WTC11 (cell line): ENCODE results near the gene CAMSAP3. TPM values are rescaled to one million over a fixed set of nuclear protein-coding genes. Genes with fewer than 3 reads are reported as not detected.
A peak's percentile ranks its signal among the peaks of the same experiment; 100 is the strongest.

ENCODE experiments used
- ATAC-seq: fragments of 200-7000 bp; cut with Tn5 transposase; 2 replicates; pipeline ENCODE4 v1.10.0; 2021; ENCODE audit warnings: mild to moderate bottlenecking, moderate library complexity
- CTCF ChIA-PET: fragments of 300-600 bp; sonication (Branson Sonifier 250); formaldehyde crosslinking; loops from one replicate; lab custom pipeline; 2021; ENCODE audit warnings: antibody characterized with exemption; lab: Charles Lee
- POLR2A ChIA-PET: fragments of 350-600 bp; sonication (Branson Sonifier 250); formaldehyde crosslinking; loops from one replicate; lab custom pipeline; 2021; ENCODE audit warnings: antibody characterized with exemption; lab: Charles Lee
- DNase-seq: peaks from one replicate; pipeline ENCODE4 v3.0.0; 2021; ENCODE audit warnings: low spot score
- H3K27ac Mint-ChIP-seq: 2 replicates; pipeline ENCODE4 v1.8.0; 2021; ENCODE audit warnings: mixed read lengths
- H3K27me3 Mint-ChIP-seq: 2 replicates; pipeline ENCODE4 v1.8.0; 2021; ENCODE audit warnings: low read depth, mild to moderate bottlenecking, moderate library complexity, mixed read lengths
- H3K36me3 Mint-ChIP-seq: 2 replicates; pipeline ENCODE4 v1.8.0; 2021; ENCODE audit warnings: mixed read lengths
- H3K4me1 Mint-ChIP-seq: 2 replicates; pipeline ENCODE4 v1.8.0; 2022; ENCODE audit warnings: mixed read lengths
- H3K4me3 Mint-ChIP-seq: 2 replicates; pipeline ENCODE4 v1.8.0; 2021; ENCODE audit warnings: mild to moderate bottlenecking, moderate library complexity, mixed read lengths
- H3K9me3 Mint-ChIP-seq: 2 replicates; pipeline ENCODE4 v1.8.0; 2021; ENCODE audit warnings: mixed read lengths
- CREM ChIP-seq: sonication (generic); formaldehyde crosslinking; IDR thresholded peaks from 2 replicates; pipeline ENCODE4 v1.8.1; 2022; ENCODE audit warnings: mild to moderate bottlenecking, missing genetic modification reagents, moderate library complexity
- ELF4 ChIP-seq: sonication (generic); formaldehyde crosslinking; IDR thresholded peaks from 2 replicates; pipeline ENCODE4 v1.8.1; 2022; ENCODE audit warnings: low read depth, mild to moderate bottlenecking, moderate library complexity, missing genetic modification reagents
- KAT7 ChIP-seq: sonication (generic); formaldehyde crosslinking; IDR thresholded peaks from 2 replicates; pipeline ENCODE4 v1.8.1; 2023; ENCODE audit warnings: missing genetic modification reagents, mild to moderate bottlenecking, borderline replicate concordance
- NR2C2 ChIP-seq: sonication (generic); formaldehyde crosslinking; IDR thresholded peaks from 2 replicates; pipeline ENCODE4 v1.8.0; 2022; ENCODE audit warnings: mild to moderate bottlenecking, missing genetic modification reagents
- SMAD3 ChIP-seq: sonication (generic); formaldehyde crosslinking; IDR thresholded peaks from 2 replicates; pipeline ENCODE4 v1.8.0; 2022; ENCODE audit warnings: missing genetic modification reagents, mild to moderate bottlenecking, borderline replicate concordance
- SP1 ChIP-seq: sonication (generic); formaldehyde crosslinking; conservative IDR thresholded peaks from 2 replicates; pipeline ENCODE4 v1.8.1; 2022; ENCODE audit warnings: missing genetic modification reagents
- ZNF121 ChIP-seq: sonication (generic); formaldehyde crosslinking; IDR thresholded peaks from 2 replicates; pipeline ENCODE4 v1.8.0; 2023; ENCODE audit warnings: missing genetic modification reagents
- ZNF396 ChIP-seq: fragments of 250-450 bp; sonication (Bioruptor Pico); IDR thresholded peaks from 2 replicates; pipeline ENCODE4 v1.8.0; 2021; ENCODE audit warnings: mild to moderate bottlenecking, moderate library complexity, borderline replicate concordance
- ZNF416 ChIP-seq: fragments of 250-450 bp; sonication (Bioruptor Pico); IDR thresholded peaks from 2 replicates; pipeline ENCODE4 v1.9.0; 2021; ENCODE audit warnings: mild to moderate bottlenecking, inconsistent platforms
- ZNF532 ChIP-seq: fragments of 250-450 bp; sonication (Bioruptor Pico); IDR thresholded peaks from 2 replicates; pipeline ENCODE4 v1.9.0; 2021; ENCODE audit warnings: mild to moderate bottlenecking, borderline replicate concordance
- total RNA-seq: library from RNA; stranded (reverse); gene quantifications from 3 replicates; pipeline ENCODE4 v1.2.3, GENCODE V29; 2021
- TF ChIP-seq, protein P1 (sequence below): sonication (generic); formaldehyde crosslinking; IDR thresholded peaks from 2 replicates; pipeline ENCODE4 v1.8.1; 2022; ENCODE audit warnings: missing genetic modification reagents, borderline replicate concordance
- TF ChIP-seq, protein P2 (sequence below): fragments of 250-450 bp; sonication (Bioruptor Pico); IDR thresholded peaks from 2 replicates; pipeline ENCODE4 v1.9.0; 2021; ENCODE audit warnings: moderate library complexity, mild to moderate bottlenecking, inconsistent platforms, borderline replicate concordance
- TF ChIP-seq, protein P3 (sequence below): sonication (generic); formaldehyde crosslinking; IDR thresholded peaks from 2 replicates; pipeline ENCODE4 v1.8.0; 2022; ENCODE audit warnings: mild to moderate bottlenecking, missing genetic modification reagents
- TF ChIP-seq, protein P4 (sequence below): sonication (generic); formaldehyde crosslinking; IDR thresholded peaks from 2 replicates; pipeline ENCODE4 v1.8.1; 2023; ENCODE audit warnings: mild to moderate bottlenecking, missing genetic modification reagents, moderate library complexity

Gene CAMSAP3
- total RNA-seq, 1 experiment from 2014 or later, result 27.8 TPM

DNA sequence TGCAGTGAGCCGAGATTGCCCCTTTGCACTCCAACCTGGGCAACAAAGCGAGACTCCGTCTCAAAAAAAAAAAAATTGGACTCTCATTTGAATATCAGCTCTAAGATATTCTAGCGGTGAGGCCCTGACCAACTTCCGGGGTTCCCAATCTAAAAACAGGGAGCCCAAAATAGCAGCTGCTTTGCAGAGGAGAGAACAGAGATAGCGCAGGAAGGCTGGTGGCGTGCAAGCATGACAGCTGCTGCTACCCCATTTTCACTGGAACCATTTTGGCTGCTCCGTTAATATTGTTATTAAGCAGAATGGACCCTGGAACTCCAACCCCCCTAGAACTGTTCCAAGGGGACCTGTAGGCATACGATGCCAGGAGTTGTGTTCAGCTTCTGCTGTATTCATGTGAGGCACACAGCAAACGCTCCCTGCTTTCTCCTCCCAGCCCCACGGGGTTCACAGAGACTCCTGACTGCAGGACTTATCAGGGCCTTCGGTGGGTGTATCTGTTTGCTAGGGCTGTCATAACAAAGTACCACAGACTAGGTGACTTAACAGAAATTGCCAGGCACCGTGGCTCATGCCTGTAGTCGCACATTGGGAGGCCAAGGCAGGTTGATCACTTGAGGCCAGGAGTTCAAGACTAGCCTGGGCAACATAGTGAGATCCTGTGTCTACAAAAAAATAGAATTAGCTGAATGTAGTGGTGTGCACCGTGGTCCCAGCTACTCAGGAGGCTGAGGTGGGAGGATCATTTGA lies 52.8 kb downstream of the CAMSAP3 start:
- ATAC-seq, result no peak
- POLR2A ChIA-PET, result interaction anchor here (0.6 kb wide), 2 partner anchors 8 to 353 kb away, joined by 3 to 4 read pairs; no protein-coding TSS in a partner anchor
- TF ChIP-seq ZNF121 (CRISPR knock-in tag), result peak; percentile 79; the same call in 1 of the 2 replicates
- TF ChIP-seq, protein P1, sequence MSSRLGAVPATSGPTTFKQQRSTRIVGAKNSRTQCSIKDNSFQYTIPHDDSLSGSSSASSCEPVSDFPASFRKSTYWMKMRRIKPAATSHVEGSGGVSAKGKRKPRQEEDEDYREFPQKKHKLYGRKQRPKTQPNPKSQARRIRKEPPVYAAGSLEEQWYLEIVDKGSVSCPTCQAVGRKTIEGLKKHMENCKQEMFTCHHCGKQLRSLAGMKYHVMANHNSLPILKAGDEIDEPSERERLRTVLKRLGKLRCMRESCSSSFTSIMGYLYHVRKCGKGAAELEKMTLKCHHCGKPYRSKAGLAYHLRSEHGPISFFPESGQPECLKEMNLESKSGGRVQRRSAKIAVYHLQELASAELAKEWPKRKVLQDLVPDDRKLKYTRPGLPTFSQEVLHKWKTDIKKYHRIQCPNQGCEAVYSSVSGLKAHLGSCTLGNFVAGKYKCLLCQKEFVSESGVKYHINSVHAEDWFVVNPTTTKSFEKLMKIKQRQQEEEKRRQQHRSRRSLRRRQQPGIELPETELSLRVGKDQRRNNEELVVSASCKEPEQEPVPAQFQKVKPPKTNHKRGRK (CRISPR knock-in tag), result no peak
- no peaks in the 10 kb centered on the region for H3K9me3 Mint-ChIP-seq
- H3K27ac Mint-ChIP-seq, result no peak overlapping the region
- H3K4me3 Mint-ChIP-seq, result no peak overlapping the region
- CTCF ChIA-PET, result interaction anchor here (0.6 to 1.6 kb wide), 3 partner anchors 32 to 1602 kb away, joined by 3 to 6 read pairs (median 5); partner anchors contain the start of gene TRAPPC5
- no peak for DNase-seq
- peaks cover 31% of the 10 kb centered on the region for H3K27me3 Mint-ChIP-seq
- H3K36me3 Mint-ChIP-seq, result no peaks in the 10 kb centered on the region
- peaks cover 7% of the 10 kb centered on the region for H3K4me1 Mint-ChIP-seq

DNA sequence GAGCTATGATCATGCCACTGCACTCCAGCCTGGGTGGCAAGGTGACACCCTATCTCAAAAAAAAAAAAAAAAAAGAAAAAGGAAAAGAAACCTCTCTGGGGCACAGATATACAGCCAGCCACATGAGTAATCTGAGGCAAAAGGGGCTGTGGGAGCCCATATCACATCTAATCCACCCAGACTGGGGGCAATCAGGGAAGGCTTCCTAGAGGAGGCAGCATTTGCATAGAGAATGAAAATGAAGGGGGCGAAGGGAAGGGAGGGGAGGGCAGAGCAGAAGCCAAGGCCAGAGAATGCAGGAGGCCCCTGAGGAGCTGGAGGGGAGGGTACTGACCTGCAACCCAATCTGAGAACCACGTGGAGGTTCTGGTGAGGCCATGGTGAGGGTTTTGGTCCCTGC lies 54.5 kb downstream of the CAMSAP3 start:
- ATAC-seq, result no peak
- Mint-ChIP-seq H3K9me3 (no peaks in the 10 kb centered on the region), H3K4me1 (peaks cover 7% of the 10 kb centered on the region), H3K27ac (no peak overlapping the region), H3K27me3 (peaks cover 47% of the 10 kb centered on the region), H3K36me3 (no peaks in the 10 kb centered on the region), H3K4me3 (no peak overlapping the region)
- TF ChIP-seq, protein P2, sequence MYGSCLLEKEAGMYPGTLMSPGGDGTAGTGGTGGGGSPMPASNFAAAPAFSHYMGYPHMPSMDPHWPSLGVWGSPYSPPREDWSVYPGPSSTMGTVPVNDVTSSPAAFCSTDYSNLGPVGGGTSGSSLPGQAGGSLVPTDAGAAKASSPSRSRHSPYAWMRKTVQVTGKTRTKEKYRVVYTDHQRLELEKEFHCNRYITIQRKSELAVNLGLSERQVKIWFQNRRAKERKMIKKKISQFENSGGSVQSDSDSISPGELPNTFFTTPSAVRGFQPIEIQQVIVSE (CRISPR knock-in tag), result no peak
- no peak for TF ChIP-seq ZNF396 (CRISPR knock-in tag)
- TF ChIP-seq ZNF416, result no peak
- no peak for TF ChIP-seq SMAD3
- no peak for TF ChIP-seq KAT7 (CRISPR knock-in tag)
- TF ChIP-seq, protein P3, sequence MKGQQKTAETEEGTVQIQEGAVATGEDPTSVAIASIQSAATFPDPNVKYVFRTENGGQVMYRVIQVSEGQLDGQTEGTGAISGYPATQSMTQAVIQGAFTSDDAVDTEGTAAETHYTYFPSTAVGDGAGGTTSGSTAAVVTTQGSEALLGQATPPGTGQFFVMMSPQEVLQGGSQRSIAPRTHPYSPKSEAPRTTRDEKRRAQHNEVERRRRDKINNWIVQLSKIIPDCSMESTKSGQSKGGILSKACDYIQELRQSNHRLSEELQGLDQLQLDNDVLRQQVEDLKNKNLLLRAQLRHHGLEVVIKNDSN (CRISPR knock-in tag), result no peak
- TF ChIP-seq NR2C2 (CRISPR knock-in tag), result no peak
- TF ChIP-seq, protein P4, sequence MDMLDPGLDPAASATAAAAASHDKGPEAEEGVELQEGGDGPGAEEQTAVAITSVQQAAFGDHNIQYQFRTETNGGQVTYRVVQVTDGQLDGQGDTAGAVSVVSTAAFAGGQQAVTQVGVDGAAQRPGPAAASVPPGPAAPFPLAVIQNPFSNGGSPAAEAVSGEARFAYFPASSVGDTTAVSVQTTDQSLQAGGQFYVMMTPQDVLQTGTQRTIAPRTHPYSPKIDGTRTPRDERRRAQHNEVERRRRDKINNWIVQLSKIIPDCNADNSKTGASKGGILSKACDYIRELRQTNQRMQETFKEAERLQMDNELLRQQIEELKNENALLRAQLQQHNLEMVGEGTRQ (CRISPR knock-in tag), result no peak
- no peak for TF ChIP-seq SP1 (CRISPR knock-in tag)
- no peak for TF ChIP-seq ELF4 (CRISPR knock-in tag)
- no peak for TF ChIP-seq ZNF532
- no peak for TF ChIP-seq ZNF121 (CRISPR knock-in tag)
- no peak for TF ChIP-seq CREM (CRISPR knock-in tag)
- CTCF ChIA-PET, result interaction anchor here (0.6 to 4.3 kb wide), 5 partner anchors 9 to 82 kb away, joined by 3 to 28 read pairs (median 4); partner anchors contain the start of gene TRAPPC5
- no peak for DNase-seq
- POLR2A ChIA-PET, result interaction anchor here (0.6 kb wide), 1 partner anchor 20 kb away, joined by 12 read pairs; the partner anchor contains the start of genes PET100 and XAB2
